K562 (cell line): Measurements from ENCODE around the gene VSIG1. TPM values are rescaled to one million over a fixed set of nuclear protein-coding genes. Genes with fewer than 3 reads are reported as not detected.

Experiments used
- ATAC-seq: fragments of 200-7000 bp; cut with Tn5 transposase; 3 replicates; pipeline ENCODE4 v1.9.1; 2020; ENCODE audit warnings: moderate library complexity
- BruUV-seq: library from RNA; stranded (reverse); fragments of 400-500 nt; replicated peaks from 2 replicates; lab custom pipeline; 2021; lab: Mats Ljungman, UMichigan
- CTCF ChIA-PET: fragments of 300-600 bp; formaldehyde crosslinking; extraction: SDS; loops from one replicate; lab custom pipeline; 2021; ENCODE audit warnings: low intra/inter-chr PET ratio; lab: Yijun Ruan, JAX
- POLR2A ChIA-PET: fragments of 300-600, 350-650 bp; sonication (Branson Sonifier 250); formaldehyde crosslinking; extraction: SDS; loops from one replicate; lab custom pipeline; 2021; ENCODE audit warnings: antibody characterized with exemption, inconsistent platforms; lab: Yijun Ruan, JAX
- DNase-seq, 4 experiments: peaks; one replicate each; pipeline versions ENCODE4 v3.0.0 to v3.0.0-alpha.2; 2011 to 2018; ENCODE audit warnings: low spot score in 3 of 4, mixed read lengths in 3 of 4; ENCODE audit errors: extremely low read depth in 1 of 4
- FAIRE-seq: peaks from 2 replicates; lab custom pipeline; 2011; peaks lifted over from hg19 to GRCh38; lab: Jason Lieb, UNC
- H2AFZ ChIP-seq: 2 replicates; pipeline ENCODE4 v1.6.0; 2011; ENCODE audit warnings: low read depth, low read length, control low read depth, inconsistent platforms
- H3K27ac ChIP-seq: fragments of 200-600 bp; 3 replicates; pipeline ENCODE4 v1.8.0; 2011; ENCODE audit warnings: low read depth, mild to moderate bottlenecking, control low read depth, inconsistent platforms, low read length, moderate library complexity, mixed read lengths; ENCODE audit errors: extremely low read depth
- H3K27me3 ChIP-seq, 2 experiments: fragments of 300-600 bp in 1 of 2; 2 replicates in 1 of 2; 3 replicates in 1 of 2; pipeline versions ENCODE4 v1.6.0 to v1.8.0; 2011; ENCODE audit warnings: inconsistent platforms in 2 of 2, low read length in 2 of 2, mild to moderate bottlenecking in 1 of 2, mixed read lengths in 1 of 2, moderate library complexity in 1 of 2; ENCODE audit not compliant: control insufficient read depth in 2 of 2, insufficient read depth in 2 of 2
- H3K36me3 ChIP-seq: fragments of 300-600 bp; 3 replicates; pipeline ENCODE4 v1.8.0; 2011; ENCODE audit warnings: mild to moderate bottlenecking, low read length, inconsistent platforms; ENCODE audit not compliant: control insufficient read depth, insufficient read depth
- H3K4me1 ChIP-seq, 2 experiments: fragments of 200-600 bp in 1 of 2; replicated peaks in 1 of 2; 2 replicates in 1 of 2; 3 replicates in 1 of 2; pipeline versions ENCODE4 v1.5.1 to v1.8.0; 2011; ENCODE audit warnings: inconsistent platforms in 2 of 2, low read length in 2 of 2, mild to moderate bottlenecking in 1 of 2, mixed read lengths in 1 of 2, moderate library complexity in 1 of 2; ENCODE audit not compliant: control insufficient read depth in 2 of 2, insufficient read depth in 2 of 2
- H3K4me2 ChIP-seq: 2 replicates; pipeline ENCODE4 v1.6.1; 2011; ENCODE audit warnings: low read length, control low read depth, inconsistent platforms, mixed read lengths; ENCODE audit not compliant: insufficient read depth
- H3K4me3 ChIP-seq: fragments of 200-600 bp; sonication (generic), shearing (Covaris generic); 2 replicates; pipeline ENCODE4 v1.5.1; 2016; ENCODE audit warnings: control low read depth, inconsistent platforms
- H3K79me2 ChIP-seq: fragments of 200-600 bp; 3 replicates; pipeline ENCODE4 v1.8.0; 2011; ENCODE audit warnings: low read length, inconsistent platforms; ENCODE audit not compliant: control insufficient read depth, insufficient read depth
- H3K9ac ChIP-seq, 2 experiments: 2 replicates each; pipeline versions ENCODE4 v1.6.0 to v1.6.1; 2011; ENCODE audit warnings: low read depth in 2 of 2, low read length in 2 of 2, control low read depth in 1 of 2, inconsistent platforms in 1 of 2, mild to moderate bottlenecking in 1 of 2, mixed read lengths in 1 of 2; ENCODE audit not compliant: insufficient read depth in 1 of 2
- H3K9me1 ChIP-seq: one replicate; pipeline ENCODE4 v1.6.0; 2011; ENCODE audit warnings: inconsistent platforms, mild to moderate bottlenecking, low read length, moderate library complexity; ENCODE audit not compliant: control insufficient read depth, insufficient read depth
- H3K9me3 ChIP-seq: replicated peaks from 2 replicates; pipeline ENCODE4 v1.5.1; 2011; ENCODE audit warnings: low read depth, low read length, inconsistent platforms; ENCODE audit not compliant: control insufficient read depth, insufficient read depth
- H4K20me1 ChIP-seq: replicated peaks from 2 replicates; pipeline ENCODE4 v1.6.1; 2011; ENCODE audit warnings: low read length, inconsistent platforms, mixed read lengths; ENCODE audit not compliant: control insufficient read depth, insufficient read depth
- CBX2 ChIP-seq: fragments of 200-600 bp; sonication (generic); IDR thresholded peaks from one replicate; pipeline ENCODE4 v1.6.1; 2012; ENCODE audit warnings: mild to moderate bottlenecking, low read length, inconsistent platforms; ENCODE audit not compliant: insufficient read depth, poor library complexity, severe bottlenecking
- CSDE1 ChIP-seq, 2 experiments: fragments of 450-650 bp; IDR thresholded peaks; 2 replicates each; pipeline ENCODE4 v1.6.1; 2016; ENCODE audit warnings: mild to moderate bottlenecking in 1 of 2
- E2F8 ChIP-seq: fragments of 450-650 bp; IDR thresholded peaks from 2 replicates; pipeline ENCODE4 v1.7.1; 2018; ENCODE audit warnings: mild to moderate bottlenecking, low read depth; ENCODE audit not compliant: partially characterized antibody
- TCF3 ChIP-seq: sonication (generic); formaldehyde crosslinking; IDR thresholded peaks from 2 replicates; pipeline ENCODE4 v1.4.0; 2020; ENCODE audit warnings: mild to moderate bottlenecking, missing genetic modification reagents
- ZBTB9 ChIP-seq: fragments of 450-650 bp; formaldehyde crosslinking; IDR thresholded peaks from 2 replicates; pipeline ENCODE4 v1.4.0; 2020; ENCODE audit warnings: mild to moderate bottlenecking, moderate library complexity
- ZNF407 ChIP-seq: fragments of 450-650 bp; IDR thresholded peaks from 2 replicates; pipeline ENCODE4 v1.6.1; 2016; ENCODE audit warnings: low read depth
- WGBS: fragments of 100-300 bp; shearing (Covaris generic); methylation state at CpG from one replicate; pipeline ENCODE4 v1.1.6; 2016; ENCODE audit warnings: low coverage, mixed read lengths; ENCODE audit not compliant: insufficient coverage; ENCODE audit errors: missing lambda C conversion rate; 5-methylcytosine and 5-hydroxymethylcytosine counted together
- in situ Hi-C: fragments of 300-500 bp; cut with MboI; formaldehyde crosslinking; loops from 4 replicates; pipeline ENCODE4 v1.15.0; 2018; ENCODE audit warnings: inconsistent platforms, mixed read lengths
- intact Hi-C: fragments of 100-400 bp; cut with micrococcal nuclease; formaldehyde crosslinking; loops from 2 replicates; pipeline ENCODE4 v1.14.2; 2022
- polyA plus RNA-seq, 8 experiments: library from polyadenylated mRNA; depleted of rRNA in 4 of 8; stranded (reverse) in 5 of 8; unstranded in 3 of 8; fragments of >200 nt; fragmentation: Nextera tagmentation in 2 of 8; fragmentation: Illumina TruSeq in 1 of 8; extraction: Ambion mirVana in 2 of 8; extraction: Trizol in 1 of 8; gene quantifications; 2 replicates each; pipeline versions ENCODE4 v1.2.1 to v1.2.3, GENCODE V29; 2011 to 2014; ENCODE audit warnings: inconsistent platforms in 1 of 8, missing spikeins in 1 of 8
- total RNA-seq, 7 experiments: library from RNA; depleted of rRNA in 6 of 7; stranded (reverse); fragments of >200 nt in 6 of 7; fragmentation: Illumina TruSeq in 2 of 7; extraction: Trizol in 2 of 7; gene quantifications; 2 replicates each; pipeline versions ENCODE4 v1.2.1 to v1.2.3, GENCODE V29; 2011 to 2021; ENCODE audit warnings: low replicate concordance in 1 of 7

The VSIG1 gene
- total and polyA plus RNA-seq, 9 of the 15 experiments (the other 6 are each of a cell fraction or from before 2014, with no cell fraction given), result not detected

- in situ Hi-C loops (no loop called here), intact Hi-C loops (loop anchor here (5.0 to 10.0 kb wide), 4 partner anchors 66 to 397 kb away; partner anchors contain the start of genes NCBP2L and TSC22D3)
- H3K27ac ChIP-seq, result no peak overlapping the region
- no peak overlapping the region for H3K9ac ChIP-seq
- no peaks in the 10 kb centered on the region for H3K79me2 ChIP-seq
- no peaks in the 10 kb centered on the region for H3K36me3 ChIP-seq
- no peak for FAIRE-seq
- H2AFZ ChIP-seq, result no peak overlapping the region
- no peak overlapping the region for H3K4me3 ChIP-seq
- no peaks in the 10 kb centered on the region for H3K9me1 ChIP-seq
- WGBS, result 0% methylated on average over 1 of the region's 1 CpG
- CTCF ChIA-PET, result interaction anchor here (2.3 kb wide), 1 partner anchor 51 kb away, joined by 18 read pairs; no protein-coding TSS in a partner anchor
- H3K27me3 ChIP-seq, result no peaks in the 10 kb centered on the region
- H3K9me3 ChIP-seq, result no peaks in the 10 kb centered on the region
- no peaks in the 10 kb centered on the region for H4K20me1 ChIP-seq
- no peak overlapping the region for H3K4me2 ChIP-seq
- DNase-seq, result no peak
- no TSS peak for BruUV-seq
- no peaks in the 10 kb centered on the region for H3K4me1 ChIP-seq
- POLR2A ChIA-PET, result no interaction called here
- ATAC-seq, result no peak
- TF ChIP-seq E2F8, result no peak
- no peak for TF ChIP-seq TCF3 (CRISPR knock-in tag)
- TF ChIP-seq CSDE1 (IDR thresholded peaks at IDR 0.05), result no peak
- no peak for TF ChIP-seq ZBTB9 (CRISPR knock-in tag)
- TF ChIP-seq CBX2, result no peak
- no peak for TF ChIP-seq ZNF407
Measured at GRCh38 chrX:108071578-108071977, 26.7 kb downstream of the VSIG1 start.
